ENCODE data around the gene GPR107.

Gene GPR107

DNA sequence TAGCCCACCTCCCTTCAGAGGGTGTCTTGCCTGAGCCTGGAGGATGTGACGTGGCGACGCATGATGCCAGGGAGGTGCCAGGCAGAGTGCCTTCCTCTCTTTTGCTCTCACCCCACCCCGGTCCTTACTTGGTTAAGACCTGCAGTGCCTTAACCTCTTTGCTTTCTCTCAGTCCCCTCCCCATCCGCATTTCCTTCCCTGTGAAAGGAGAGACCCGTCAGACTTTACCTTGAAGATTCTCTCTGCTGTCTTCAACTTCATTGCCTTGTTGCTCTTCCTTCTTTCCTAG, 66.5 kb downstream of the GPR107 start:
- H3K4me3 ChIP-seq (ENCODE audit: low read depth in 1 of 2, low read length in 1 of 2) = no peak overlapping the region

DNA sequence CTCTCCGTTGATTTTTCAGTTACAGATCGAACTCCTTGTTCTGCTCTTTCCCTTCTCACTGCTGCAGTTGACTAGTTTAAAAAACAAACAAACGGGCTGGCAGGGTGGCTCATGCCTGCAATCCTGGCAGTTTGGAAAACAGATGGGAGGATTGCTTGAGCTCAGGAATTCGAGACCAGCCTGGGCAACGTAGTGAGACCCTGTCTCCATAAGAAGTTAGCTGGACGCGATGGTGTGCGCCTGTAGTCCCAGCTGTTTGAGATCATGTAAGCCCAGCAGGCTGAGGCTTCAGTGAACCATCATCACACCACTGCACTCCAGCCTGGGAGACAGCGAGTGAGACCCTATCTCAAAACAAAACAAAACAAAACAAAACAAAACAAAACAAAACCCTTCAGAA, 67.1 kb downstream of the GPR107 start:
- H3K4me3 ChIP-seq (ENCODE audit: low read depth in 1 of 2, low read length in 1 of 2) = no peak overlapping the region
- no peak overlapping the region for H3K27ac ChIP-seq
- peaks cover 90% of the 10 kb centered on the region for H3K36me3 ChIP-seq
- no peaks in the 10 kb centered on the region for H3K9me3 ChIP-seq
- no peaks in the 10 kb centered on the region for H3K4me1 ChIP-seq (ENCODE audit: control insufficient read depth in 1 of 2, insufficient read depth in 1 of 2, low read depth in 1 of 2, low read length in 1 of 2)
- TF ChIP-seq, protein P1, sequence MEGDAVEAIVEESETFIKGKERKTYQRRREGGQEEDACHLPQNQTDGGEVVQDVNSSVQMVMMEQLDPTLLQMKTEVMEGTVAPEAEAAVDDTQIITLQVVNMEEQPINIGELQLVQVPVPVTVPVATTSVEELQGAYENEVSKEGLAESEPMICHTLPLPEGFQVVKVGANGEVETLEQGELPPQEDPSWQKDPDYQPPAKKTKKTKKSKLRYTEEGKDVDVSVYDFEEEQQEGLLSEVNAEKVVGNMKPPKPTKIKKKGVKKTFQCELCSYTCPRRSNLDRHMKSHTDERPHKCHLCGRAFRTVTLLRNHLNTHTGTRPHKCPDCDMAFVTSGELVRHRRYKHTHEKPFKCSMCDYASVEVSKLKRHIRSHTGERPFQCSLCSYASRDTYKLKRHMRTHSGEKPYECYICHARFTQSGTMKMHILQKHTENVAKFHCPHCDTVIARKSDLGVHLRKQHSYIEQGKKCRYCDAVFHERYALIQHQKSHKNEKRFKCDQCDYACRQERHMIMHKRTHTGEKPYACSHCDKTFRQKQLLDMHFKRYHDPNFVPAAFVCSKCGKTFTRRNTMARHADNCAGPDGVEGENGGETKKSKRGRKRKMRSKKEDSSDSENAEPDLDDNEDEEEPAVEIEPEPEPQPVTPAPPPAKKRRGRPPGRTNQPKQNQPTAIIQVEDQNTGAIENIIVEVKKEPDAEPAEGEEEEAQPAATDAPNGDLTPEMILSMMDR (IDR thresholded peaks at IDR 0.05) = no peak
- no peaks in the 10 kb centered on the region for H3K27me3 ChIP-seq

More for the DNA sequence above, 66.5 kb downstream of the GPR107 start:
- no peaks in the 10 kb centered on the region for H3K27me3 ChIP-seq
- peaks cover 91% of the 10 kb centered on the region for H3K36me3 ChIP-seq
- H3K9me3 ChIP-seq = no peaks in the 10 kb centered on the region
- TF ChIP-seq, protein P1 (IDR thresholded peaks at IDR 0.05) = no peak
- H3K4me1 ChIP-seq (ENCODE audit: control insufficient read depth in 1 of 2, insufficient read depth in 1 of 2, low read depth in 1 of 2, low read length in 1 of 2) = no peaks in the 10 kb centered on the region
- H3K27ac ChIP-seq = no peak overlapping the region

DNA sequence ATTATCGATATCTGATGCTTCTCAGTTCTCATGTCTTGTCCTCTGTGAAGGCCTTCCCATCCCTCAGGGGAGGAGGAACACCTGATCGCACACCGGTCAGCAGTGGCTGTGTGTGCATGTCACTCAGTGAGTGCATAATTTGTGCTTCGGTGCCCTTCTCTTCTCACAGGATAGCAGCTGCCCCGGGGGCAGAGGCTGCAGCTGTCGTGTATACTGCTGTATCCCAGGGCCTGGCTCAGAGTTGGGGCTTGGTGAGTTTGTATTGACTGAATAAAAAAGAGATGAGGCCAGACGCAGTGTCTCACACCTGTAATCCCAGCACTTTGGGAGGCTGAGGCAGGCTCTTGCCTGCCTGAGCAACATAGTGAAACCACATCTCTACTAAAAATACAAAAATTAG, 68.8 kb downstream of the GPR107 start:
- H3K36me3 ChIP-seq = peaks cover 86% of the 10 kb centered on the region
- H3K27me3 ChIP-seq = no peaks in the 10 kb centered on the region
- H3K4me3 ChIP-seq (ENCODE audit: low read depth in 1 of 2, low read length in 1 of 2) = no peak overlapping the region
- H3K4me1 ChIP-seq (ENCODE audit: control insufficient read depth in 1 of 2, insufficient read depth in 1 of 2, low read depth in 1 of 2, low read length in 1 of 2) = no peaks in the 10 kb centered on the region
- TF ChIP-seq, protein P1 (IDR thresholded peaks at IDR 0.05) = no peak
- H3K9me3 ChIP-seq = no peaks in the 10 kb centered on the region
- H3K27ac ChIP-seq = no peak overlapping the region

DNA sequence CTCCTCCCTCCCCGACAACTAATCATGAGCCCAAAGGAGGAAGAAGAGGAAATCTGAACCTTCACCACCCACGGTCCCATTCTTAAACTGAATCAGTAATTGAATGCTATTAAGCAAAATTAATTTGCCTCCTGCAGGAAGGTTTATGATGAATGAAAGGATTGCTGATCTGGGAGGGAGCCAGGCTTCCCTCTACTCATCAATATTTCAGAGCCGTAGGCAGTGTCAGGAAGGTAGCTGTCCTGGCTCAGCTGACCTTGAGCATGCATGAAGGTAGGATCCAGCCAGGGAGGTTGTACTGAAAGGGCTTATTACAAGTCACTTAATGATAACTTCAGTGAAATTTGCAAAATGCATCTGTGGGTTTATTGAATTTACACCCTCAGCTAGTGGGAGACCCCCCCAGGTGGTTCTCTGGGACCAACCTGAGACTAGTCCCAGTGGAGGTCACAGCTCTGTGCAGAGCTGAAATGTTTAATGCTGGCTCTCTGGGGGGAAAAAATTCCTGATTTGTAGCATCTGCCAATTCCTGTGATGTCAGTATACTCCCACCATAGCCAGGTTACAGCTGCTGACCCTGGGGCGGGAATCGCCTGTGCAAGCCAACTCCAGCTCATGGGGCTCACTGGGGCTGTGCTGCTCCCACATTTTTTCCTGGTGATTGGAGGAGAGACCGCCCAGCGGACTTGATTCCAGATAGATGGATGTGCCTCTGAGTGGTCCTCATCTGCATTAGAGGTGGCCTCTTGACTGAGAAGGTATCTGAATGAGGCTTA, 70.6 kb downstream of the GPR107 start:
- Histone ChIP-seq H3K27ac (no peak overlapping the region), H3K4me3 (ENCODE audit: low read depth in 1 of 2, low read length in 1 of 2) (no peak overlapping the region), H3K9me3 (no peaks in the 10 kb centered on the region), H3K36me3 (peaks cover 86% of the 10 kb centered on the region), H3K4me1 (ENCODE audit: control insufficient read depth in 1 of 2, insufficient read depth in 1 of 2, low read depth in 1 of 2, low read length in 1 of 2) (peaks cover 12 to 15% of the 10 kb centered on the region in 2 experiments), H3K27me3 (no peaks in the 10 kb centered on the region)
- TF ChIP-seq, protein P1 (IDR thresholded peaks at IDR 0.05) = no peak

DNA sequence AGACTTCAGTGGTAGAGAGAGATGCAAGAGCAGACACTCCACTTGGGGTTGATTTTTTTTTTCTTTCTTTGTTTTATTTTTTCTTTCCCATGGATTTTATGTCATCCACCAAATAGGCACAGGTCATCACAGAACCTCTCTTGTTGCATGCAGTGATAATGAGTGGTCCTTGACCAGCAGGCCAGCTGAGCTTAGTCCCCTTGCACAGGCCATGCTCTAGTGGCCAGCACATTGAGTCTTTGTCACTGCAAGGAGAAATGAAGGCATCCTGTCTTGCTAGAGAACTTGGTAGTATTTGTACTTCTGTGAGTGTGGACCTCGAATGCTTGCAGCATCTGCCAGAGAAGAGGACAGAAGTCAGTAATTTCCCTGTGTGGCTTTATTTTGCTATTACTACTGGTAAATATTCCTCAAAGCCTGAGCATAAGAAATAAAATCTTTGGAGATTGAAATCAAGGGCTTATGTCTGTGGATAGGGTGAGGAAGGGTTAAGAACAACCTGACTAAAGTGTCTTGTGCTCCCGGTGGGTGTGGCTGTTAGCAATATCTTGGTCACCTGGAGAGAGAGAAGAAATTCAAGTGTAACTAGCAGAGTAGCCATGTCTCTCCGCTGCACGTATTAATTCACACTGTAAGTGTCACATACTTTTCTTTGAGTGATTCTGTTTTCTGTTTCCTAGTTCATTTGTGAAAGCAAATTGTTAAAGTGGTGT, 73.2 kb downstream of the GPR107 start:
- H3K4me1 ChIP-seq (ENCODE audit: control insufficient read depth in 1 of 2, insufficient read depth in 1 of 2, low read depth in 1 of 2, low read length in 1 of 2) = peaks cover 13 to 18% of the 10 kb centered on the region in 2 experiments
- H3K36me3 ChIP-seq = peaks cover 87% of the 10 kb centered on the region
- H3K4me3 ChIP-seq (ENCODE audit: low read depth in 1 of 2, low read length in 1 of 2) = no peak overlapping the region
- no peaks in the 10 kb centered on the region for H3K9me3 ChIP-seq
- TF ChIP-seq, protein P1 (IDR thresholded peaks at IDR 0.05) = no peak
- no peaks in the 10 kb centered on the region for H3K27me3 ChIP-seq
- H3K27ac ChIP-seq = no peak overlapping the region

Measured in neutrophil (primary cell).